Stimulated activated CD4-positive, alpha-beta T cell treated with anti-CD3 and anti-CD28 coated beads, Interleukin-4, amount 100 ng/mL, for 48 hours (primary cell): ENCODE results near the gene PCSK6.

Experiments
- DNase-seq, 2 donors: peaks; one replicate each; pipeline ENCODE4 v3.0.0-alpha.2; 2020; ENCODE audit warnings: low read depth in 2 of 2

Gene PCSK6

DNA sequence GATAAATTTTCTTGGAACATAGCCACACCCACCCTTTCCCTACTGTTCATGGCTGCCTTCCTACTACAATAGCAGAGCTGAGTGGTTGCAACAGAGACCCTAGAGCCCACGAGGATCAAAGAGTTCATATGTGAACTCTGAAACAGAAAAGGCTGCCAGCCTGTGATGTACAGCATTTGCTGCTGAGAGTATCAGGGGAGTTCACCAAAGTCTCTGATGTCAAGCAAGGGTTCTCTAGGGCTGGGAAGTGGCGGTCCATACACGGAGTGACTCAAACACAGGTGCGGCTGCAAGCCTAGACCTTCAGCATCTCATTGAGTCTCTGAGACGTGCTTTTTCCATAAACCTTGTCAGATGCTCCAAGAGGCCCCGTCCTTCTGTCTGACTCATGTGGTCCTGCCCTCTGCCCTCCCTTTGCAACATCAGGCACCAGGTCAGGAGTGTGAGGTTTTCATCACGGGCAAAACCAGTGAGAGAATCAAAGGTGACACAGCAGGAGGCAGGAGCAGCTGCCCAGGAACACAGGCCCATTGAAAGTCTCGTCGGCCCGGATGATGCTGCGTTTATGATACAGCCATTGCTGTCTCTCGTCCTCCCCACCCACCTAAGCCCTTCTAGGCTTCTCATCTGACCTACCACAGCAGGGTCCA, 42.9 kb downstream of the PCSK6 start:
- no peak for DNase-seq

DNA sequence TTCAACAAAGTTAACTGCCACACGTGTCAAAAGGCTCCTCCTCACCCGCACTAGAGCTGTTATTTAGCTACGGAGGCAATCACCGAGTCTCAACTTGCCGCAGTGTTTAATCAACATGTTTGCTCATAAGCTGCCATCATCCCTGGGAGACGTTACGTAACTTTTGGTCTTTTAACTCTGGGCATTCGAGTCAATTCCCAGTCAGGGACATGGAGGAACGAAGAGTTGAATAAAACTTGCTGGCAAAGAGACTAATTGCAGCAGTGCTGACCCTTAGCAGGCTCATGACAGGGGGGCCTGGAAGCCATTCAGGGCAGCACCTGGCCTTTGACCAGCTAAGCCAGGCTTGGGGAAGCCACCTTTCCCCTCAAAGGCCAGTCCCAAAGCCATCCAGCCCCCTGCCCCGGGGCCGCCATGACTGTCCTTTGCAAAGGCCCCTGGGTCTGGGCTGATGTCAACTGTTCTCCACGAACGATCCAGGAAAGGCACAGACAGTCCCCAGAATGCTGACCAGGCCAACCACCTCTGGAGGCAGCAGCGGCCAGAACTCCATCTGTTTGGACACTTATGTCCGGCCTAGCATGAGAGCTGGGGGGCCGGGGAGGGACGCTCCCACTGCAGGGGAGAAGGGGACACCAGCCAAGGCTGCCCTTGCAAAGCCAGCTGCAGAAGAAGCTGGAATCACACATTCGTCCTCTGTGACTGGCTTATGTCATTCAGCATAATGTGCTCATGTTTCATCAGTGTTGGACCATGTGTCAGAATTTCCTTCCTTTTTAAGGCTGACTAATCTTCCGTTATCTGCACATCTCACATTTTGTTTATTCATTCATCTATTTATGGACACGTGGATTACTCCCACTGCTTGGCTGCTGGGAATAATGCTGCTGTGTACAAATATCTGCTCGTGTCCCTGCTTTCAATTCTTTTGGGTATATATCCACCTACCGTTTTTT, 43.7 kb downstream of the PCSK6 start:
- no peak for DNase-seq

DNA sequence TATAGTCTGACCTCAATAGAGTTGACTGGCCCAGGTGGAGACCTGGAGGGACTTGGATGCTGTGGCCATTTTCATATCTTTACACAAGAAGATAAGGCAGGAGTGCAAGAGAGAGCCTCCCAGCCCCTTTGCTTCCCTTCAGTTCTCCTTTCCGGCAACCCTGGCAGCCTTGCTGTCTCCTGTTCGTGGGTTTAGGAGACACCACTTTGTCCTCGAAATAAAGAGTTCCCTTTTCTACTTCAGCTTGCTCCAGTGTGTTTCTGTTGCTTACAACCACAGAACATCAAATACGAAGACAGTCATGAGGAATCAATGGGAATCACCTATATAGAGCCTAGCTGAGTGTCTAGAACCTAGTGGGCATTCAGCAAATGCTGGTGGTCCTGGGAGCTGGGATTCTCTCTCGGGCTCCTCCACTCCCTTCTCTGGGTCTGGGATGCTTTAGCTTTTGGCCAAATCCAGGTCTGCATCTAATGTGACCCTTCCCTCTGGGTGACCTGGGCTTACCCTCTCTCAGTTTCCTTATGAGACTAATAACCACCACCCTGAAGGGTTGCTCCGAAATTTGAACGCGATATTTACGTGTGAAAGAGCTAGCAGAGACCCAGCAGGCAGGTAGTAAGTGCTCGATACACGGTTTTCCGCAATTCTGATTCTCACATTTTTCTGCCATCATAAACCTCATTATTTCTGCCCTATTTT, 44.5 kb downstream of the PCSK6 start:
- DNase-seq = no peak

DNA sequence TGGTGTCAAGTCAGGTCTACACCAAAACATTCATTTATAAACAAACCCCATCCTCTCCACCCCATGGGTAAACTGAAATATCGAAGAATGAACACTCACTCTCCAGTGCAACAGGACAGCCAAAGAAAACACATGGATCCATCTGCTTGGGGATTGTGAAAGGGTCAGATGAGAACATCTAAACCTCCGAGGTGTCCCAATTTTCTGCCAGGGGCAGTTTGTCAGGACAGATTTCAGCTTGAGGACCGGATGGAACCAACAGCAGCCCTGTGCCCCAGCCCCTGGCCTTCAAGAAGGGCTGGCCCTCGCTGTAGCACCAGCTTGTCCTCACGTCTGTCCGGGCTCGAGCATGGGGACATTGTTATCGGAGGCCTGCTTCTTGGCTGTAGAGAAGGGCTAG, 45.5 kb downstream of the PCSK6 start:
- no peak for DNase-seq

DNA sequence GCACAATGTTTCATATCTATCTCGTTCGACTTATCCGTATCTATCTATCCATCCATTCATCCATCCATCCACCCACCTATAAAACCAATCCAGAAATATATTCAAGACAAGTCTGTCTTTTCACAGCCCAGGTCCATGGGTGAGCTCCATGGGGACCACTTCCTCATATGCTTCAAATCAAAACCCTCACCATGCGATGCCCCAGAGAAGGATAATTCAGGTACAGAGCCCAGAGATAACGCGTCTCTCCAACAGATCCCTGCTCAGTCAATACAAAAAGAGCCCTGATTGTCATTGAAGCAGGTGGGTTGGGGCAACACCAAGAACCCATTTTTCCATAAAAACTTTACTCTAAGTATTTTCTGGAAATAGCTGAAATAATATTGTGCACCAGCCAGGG, 47.2 kb downstream of the PCSK6 start:
- no peak for DNase-seq

DNA sequence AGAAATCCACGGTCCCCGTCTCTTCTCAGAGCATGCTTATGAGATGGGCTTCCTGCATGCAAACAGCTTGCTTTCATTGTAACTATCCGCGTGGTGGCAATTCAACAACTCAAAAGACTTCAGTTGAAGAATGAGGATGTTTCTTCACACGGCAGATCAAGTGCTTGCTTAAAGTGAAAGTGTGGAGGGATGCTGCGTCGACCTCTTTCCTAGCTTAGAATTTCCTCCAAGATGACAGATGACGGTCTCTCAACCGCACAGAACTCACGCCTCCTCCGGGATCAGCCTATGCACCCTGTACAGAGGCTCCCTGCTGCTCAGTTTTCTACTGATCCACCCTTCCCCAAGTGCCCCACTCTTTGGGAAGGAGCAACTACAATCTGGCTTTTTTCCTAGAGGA, 47.8 kb downstream of the PCSK6 start:
- DNase-seq = no peak

DNA sequence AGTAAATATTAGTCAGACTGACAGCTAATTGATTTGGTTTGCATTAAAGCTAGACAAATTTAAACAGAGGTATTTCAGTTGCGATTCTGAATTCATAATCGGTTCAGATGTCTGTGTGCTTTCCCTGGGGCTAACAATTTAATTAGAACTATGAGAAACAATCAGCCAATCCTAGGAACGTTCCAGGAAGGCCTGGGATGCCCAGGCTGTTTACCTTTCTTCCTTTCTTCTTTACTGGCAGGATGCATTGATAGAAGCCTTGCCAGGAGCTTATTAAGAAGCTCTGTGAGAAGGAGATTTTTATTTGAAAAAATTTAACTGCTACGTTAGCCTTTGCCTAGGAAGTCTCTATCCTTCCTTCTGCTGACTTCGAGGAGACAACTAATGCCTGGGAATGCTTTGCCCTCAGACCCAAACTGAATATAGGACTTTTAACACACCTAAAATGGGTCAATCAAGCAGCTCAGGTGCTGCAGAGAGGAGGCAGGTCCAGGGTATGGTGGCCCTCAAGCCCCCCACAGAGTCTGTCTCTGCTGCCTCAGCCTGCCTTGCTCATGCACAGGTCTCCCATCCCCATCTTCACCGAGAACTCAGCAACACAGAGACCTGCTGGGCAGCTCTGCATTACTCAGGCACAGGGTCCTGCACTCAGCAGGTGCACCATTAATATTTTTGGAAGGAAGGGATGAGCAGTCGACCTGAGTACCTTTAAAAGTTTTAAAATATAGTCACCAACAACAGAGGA, 48.5 kb downstream of the PCSK6 start:
- no peak for DNase-seq

DNA sequence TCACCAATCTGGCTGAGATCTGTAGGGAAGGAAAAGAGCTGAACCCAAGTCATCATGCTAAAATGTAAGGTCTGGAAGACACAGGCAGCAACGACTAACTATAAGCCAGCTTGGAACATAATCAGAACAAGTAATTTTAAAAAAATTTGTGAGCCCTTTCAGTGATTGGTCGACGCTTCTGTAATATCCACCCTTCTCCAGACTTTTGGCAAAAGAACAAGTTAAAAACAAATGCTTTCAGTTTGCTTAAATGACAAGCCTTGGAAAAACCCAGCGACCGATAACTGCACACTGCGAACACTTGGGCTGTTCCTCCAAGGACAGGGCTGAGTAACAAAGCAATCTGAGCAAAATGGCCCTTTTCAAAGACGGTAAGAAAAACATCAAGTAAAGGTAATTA, 49.6 kb downstream of the PCSK6 start:
- DNase-seq = no peak

DNA sequence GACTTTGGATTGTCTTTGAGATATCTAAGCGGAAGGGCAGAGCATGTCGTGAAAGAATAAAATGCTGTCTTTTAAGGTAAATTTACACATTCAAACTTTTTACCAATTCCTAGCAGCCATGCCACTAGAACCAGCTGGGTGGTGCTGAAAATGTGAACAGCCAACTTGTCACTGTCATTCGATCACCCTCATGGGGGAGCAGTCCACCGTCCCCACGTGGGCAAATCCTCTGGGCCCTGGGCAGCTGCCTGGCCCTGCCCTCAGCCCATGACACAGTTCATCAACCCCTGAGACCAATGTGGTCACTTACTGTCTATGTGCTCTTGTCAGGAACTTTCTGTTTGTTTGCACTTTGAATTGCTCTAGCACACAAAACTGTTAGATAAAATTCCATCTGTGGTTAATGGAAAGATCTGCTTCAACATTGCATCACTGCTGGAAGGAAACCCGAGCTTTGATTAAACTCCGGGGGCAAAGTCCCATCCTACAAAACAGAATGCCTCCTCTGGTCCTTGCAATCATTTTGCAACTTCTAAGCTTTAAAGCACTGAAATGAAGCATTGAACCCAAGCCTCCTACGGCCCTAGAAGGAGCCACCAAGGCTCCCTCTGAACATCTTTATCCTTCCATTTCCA, 50.1 kb downstream of the PCSK6 start:
- DNase-seq = no peak

DNA sequence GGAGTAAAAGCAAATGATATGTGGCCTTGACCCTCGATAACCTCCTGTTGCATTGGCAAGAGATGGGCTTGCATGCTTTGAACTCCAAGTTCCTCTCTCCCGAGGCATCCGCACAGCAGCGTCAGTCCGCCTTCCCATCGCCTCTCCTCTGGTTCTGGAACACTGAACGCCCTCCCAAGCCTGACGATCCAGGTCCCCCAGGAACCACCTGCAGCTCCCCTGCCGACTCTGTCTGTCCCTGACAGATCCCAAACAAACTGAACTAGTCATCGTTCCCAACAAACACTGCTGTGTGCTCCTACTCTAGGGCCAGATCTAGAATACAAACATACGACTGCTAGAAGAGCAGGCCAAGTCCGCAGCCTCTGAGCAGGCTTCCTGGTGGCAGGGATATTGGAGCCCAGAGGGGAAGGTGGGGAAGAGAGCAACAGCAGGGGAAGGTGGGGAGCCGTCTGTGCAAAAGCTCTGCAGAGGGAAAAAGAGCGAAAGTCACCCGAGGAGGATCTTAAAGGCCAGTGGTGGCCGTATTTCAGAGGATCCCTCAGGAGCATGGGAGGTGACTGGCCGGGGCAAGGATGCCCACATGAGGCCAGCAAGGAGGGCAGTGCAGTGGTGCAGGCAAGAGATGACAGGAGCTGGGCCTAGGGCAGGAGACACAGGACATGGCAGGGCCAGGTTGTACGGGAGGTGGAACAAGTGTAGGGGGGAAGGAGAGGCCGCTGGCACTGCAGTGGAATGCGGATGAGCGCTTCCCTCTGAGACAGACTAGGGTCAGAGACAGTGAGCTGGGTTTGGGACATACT, 50.8 kb downstream of the PCSK6 start:
- no peak for DNase-seq

DNA sequence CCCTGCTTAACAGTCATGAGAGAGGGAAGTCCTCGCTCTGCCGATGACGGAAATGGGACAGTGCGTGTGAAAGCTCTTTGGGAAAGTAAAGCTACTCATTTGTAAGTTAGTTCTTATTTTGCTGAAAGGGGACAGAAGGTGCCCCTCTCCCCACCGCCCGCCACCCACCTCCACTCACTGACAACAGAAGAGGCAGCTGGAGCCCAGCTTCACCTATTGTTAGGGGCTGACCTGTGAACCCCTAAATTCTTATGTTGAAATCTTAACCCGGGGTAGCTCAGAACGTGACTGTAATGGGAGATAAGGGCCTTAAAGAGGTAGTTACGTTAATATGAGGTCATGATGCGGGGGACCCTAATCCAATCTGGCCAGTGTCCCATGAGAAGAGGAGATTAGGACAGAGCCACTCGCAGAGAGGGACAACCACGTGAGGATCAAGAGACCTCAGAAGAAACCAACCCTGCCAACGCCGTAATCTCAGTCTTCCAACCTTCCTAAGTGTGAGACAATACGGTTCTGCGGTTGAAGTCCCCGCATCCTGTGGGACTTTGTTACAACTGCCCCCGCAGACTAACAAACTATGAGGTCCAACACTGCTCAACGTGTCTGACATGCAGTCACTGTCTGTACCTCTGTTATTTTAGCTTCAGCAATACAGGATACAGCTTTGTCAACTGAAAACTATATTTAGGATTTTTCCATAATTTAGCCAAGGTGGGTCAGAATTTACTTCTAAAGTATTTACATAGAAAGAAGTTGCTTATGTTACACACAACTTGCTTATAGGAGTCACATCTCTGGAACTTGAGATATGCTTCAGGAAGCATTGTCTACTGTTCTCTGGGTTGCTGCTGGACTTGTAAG, 51.7 kb downstream of the PCSK6 start:
- no peak for DNase-seq

DNA sequence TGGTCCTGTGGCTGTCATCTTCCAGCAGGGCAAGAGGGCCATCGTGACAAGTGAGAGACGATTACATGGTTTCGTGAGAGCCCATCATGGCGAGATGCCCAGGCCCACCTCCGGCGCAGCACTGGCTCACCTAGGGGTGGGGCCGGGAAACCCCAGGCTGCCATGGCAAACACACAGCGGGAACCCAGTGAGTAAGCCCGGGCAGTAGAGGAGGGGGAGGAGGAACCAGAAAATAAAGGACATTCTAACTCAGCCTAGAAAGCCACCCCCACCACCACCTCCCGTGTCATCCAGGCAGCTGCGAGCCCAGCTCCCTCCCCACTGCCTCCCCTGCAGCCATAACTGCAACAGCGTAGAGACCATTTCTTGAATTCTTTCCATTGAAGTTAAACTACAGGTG, 52.3 kb downstream of the PCSK6 start:
- DNase-seq = no peak

DNA sequence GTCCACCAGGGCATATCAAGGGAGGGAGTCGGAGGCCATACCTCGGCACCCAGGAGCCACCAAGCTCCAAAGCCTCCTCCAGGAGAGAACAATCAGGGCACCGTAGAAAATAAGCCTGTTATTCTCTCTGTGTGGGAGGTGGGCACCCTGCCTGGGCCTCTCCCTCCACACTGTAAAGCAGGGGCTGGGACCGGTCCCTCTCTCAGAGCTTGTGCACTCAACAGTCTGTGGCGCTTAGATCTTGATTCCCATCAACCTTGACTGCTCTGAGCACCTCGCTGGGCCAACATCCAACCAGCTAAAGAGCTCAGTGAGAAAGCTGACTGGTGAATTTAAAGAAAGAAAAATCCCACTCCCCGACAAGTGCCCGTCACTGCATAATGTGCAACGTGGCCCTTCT, 53.0 kb downstream of the PCSK6 start:
- DNase-seq = no peak

DNA sequence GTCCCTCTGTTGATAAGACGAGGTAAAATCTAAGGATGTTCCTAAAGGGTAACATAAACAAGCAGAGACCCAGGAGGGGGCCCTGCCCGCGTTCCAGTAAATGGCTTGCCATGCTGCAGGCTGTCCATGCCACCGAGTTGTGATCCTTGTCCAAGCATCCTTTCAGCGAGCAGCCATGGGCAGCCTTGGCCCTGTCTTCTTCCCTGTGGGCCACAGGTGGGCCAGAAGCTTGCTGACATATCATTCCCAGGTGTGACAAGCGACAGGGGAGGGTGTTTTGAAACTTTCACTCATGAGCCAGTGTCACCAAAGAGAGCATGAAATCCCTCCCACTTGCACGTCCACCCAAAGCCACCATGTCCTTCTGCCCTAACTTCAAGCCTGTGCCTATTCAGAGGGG, 53.7 kb downstream of the PCSK6 start:
- no peak for DNase-seq

DNA sequence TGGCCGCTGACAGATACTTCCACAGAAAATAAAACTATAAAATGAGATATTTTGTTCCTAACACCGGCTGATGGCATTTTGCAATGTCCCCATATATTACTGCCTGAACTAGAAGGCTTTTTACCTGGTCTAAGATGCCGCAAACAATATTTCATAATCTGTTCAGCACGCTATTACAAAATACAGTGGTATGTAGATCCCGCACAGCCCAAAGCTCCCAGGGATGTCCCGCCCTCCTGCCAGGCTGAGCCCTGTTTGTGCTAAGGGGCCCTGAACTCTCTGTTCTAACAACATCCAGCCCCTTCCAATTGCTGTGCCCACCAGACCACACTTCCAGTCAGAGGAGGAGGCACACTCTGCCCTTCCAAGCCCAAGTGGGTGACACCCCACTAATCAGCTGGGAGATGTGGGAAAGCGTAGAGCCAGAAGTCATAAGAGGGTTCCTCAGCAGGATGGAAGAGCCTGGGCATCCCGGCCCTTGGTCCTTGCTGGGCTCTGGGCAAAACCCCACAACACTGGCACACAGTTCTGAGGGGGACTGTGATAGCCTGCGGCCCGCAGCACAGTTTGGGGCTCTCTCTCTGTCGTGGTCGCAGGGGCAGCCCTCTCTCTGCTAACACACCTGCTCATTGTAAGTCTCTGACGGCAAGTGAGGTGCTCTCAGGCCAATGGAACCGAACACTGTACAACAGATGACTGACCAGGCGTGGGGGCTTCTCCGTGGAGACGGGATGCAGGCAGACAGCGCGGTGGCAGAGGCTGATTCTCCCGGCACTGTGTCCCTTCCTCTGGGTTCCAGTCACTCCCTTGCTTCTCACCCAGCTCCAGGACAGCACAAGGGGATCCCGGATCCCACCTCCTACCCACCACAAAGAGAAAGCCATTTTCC, 55.2 kb downstream of the PCSK6 start:
- no peak for DNase-seq

DNA sequence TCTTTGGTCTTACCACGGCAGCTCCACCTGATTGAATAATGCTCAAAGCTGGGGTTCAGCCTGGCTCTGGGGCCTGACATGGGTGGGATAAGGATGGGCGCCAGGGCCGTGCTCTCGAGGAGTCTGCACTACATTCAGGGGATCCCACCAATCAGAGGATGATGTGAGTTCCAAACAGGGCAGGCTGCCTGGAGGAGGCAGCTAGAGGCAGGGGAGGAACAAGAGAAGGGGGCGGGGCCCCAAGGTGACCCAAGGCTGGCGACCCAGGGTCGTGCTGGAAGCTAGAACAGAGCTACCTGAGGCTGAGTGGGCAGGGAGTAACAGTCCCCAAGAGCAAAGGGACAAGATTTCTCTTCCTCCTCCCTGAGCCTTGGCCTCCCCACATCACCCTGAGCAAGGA, 56.1 kb downstream of the PCSK6 start:
- no peak for DNase-seq

DNA sequence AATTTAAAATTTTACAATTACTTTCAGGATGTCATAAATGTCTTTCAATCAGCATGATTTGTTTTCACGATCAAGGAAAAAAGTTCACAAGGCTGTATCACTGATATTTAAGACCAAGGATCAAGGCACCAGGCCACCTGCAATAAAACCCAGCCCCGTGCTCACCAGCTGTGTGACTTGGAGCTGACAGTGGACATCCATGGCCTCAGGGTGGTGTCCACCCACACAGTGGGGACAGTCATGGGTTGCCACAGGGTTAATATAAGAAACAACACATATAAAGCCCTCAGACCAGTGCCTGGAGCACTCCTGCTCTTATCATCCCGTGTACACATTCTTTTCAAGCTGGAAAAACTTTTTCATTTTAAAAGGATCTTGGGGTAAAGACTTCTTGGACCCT, 56.5 kb downstream of the PCSK6 start:
- no peak for DNase-seq

DNA sequence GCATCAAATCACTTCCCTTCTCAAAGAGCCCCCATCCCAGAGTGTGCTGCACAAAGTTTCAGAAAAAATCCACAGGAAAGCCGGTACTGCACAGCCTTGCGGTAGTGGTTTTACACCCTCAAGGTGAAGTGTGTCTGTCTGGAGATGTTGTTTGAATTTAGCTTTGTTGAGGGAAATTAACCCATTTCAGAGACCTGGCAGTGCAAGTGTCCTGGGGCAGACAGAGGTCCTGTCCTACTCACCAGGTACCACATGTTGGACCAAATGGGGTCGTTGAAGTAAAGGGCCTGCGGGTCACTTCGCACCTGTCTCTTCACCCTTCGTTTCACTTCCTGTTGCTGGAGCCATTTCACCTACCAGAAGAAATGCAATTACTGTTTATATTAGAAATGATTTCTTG, 57.8 kb downstream of the PCSK6 start:
- no peak for DNase-seq

DNA sequence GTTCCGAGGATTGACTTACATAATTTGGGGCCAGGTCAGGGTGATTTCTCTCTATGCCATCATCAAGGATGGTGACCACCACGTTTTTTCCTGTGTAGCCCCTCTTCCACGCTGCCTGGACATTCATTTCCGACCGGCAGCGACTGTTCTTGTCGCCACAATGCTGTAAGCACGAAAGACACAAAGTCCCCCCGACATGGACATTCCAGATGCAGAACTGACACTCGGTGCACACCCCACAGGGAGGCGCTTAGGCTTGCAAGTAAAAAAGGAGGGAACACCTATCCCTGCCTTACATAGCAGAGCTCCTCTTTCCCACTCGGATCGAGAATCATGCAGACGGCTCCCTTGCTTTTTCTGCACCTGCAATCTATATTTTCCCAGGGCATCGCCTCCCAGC, 58.2 kb downstream of the PCSK6 start:
- no peak for DNase-seq
